ENCODE measurements around the gene KIRREL3. TPM values are rescaled to one million over a fixed set of nuclear protein-coding genes. Genes with fewer than 3 reads are reported as not detected.

The KIRREL3 gene
- total and polyA plus RNA-seq, 2 of the 8 experiments (the other 6 are each of a cell fraction or from before 2014, with no cell fraction given): 0.29 to 0.32 TPM

GRCh38 chr11:126647735-126648134 lies 352.8 kb downstream of the KIRREL3 start:
- whole genome bisulfite sequencing, 2 experiments (ENCODE audit: extremely low coverage in 1 of 2, insufficient coverage in 1 of 2, insufficient read length in 1 of 2, insufficient replicate concordance in 2 of 2, low coverage in 1 of 2, low lambda C conversion rate in 2 of 2, missing lambda C conversion rate in 1 of 2): 80% methylated on average over 5 of the region's 5 CpGs; no CpG with 5 or more reads in 1 of the 2 experiments
- no peak overlapping the region for H3K4me2 ChIP-seq (ENCODE audit: insufficient read depth in 1 of 2, low read depth in 2 of 2, low read length in 2 of 2)
- no peak overlapping the region for H3K14ac ChIP-seq (ENCODE audit: insufficient read length)
- H2AK5ac ChIP-seq (ENCODE audit: low read depth, low read length): no peak overlapping the region
- POLR2A ChIA-PET (ENCODE audit: partially characterized antibody): no interaction called here
- no peaks in the 10 kb centered on the region for H3K23me2 ChIP-seq (ENCODE audit: low read depth, low read length)
- peaks cover 0 to 7% (median under 1%) of the 10 kb centered on the region in 4 experiments; a peak in 1 of 7 replicates for H3K4me1 ChIP-seq (replicated peaks in 1 of 4; ENCODE audit: control insufficient read depth in 3 of 4, insufficient read depth in 4 of 4, low read length in 3 of 4)
- no peak overlapping the region for H3K23ac ChIP-seq (ENCODE audit: insufficient read length)
- no peaks in the 10 kb centered on the region for H3K27me3 ChIP-seq (replicated peaks in 1 of 4; ENCODE audit: control insufficient read depth in 3 of 4, extremely low read depth in 1 of 4, insufficient read depth in 3 of 4, low read length in 3 of 4)
- no peaks in the 10 kb centered on the region for H3K79me1 ChIP-seq (ENCODE audit: low read depth, low read length)
- no peaks in the 10 kb centered on the region for H3K36me3 ChIP-seq (ENCODE audit: control insufficient read depth in 2 of 4, insufficient read depth in 4 of 4, low read length in 3 of 4)
- H2AFZ ChIP-seq (ENCODE audit: low read length): no peak overlapping the region
- no peak overlapping the region for H2BK12ac ChIP-seq (ENCODE audit: low read depth, low read length)
- no peak overlapping the region for H4K8ac ChIP-seq (ENCODE audit: extremely low read depth, insufficient read depth, low read length)
- no peaks in the 10 kb centered on the region for H3K9me3 ChIP-seq (ENCODE audit: insufficient read depth in 2 of 2, low read depth in 1 of 2, low read length in 1 of 2)
- H3K4ac ChIP-seq (replicated peaks; ENCODE audit: insufficient read length, low read depth, low read length): no peak overlapping the region
- no peak overlapping the region for H2BK15ac ChIP-seq (ENCODE audit: low read length)
- H2BK120ac ChIP-seq (replicated peaks; ENCODE audit: low read depth, low read length): no peak overlapping the region
- CTCF ChIA-PET (ENCODE audit: partially characterized antibody): no interaction called here
- H3K4me3 ChIP-seq (ENCODE audit: extremely low read depth in 1 of 4, insufficient read depth in 2 of 4, low read depth in 3 of 4, low read length in 4 of 4): no peak overlapping the region
- no peak overlapping the region for H3K9ac ChIP-seq (replicated peaks in 1 of 4; ENCODE audit: extremely low read depth in 1 of 4, low read depth in 3 of 4, low read length in 3 of 4)
- H3K79me2 ChIP-seq (ENCODE audit: control insufficient read depth in 1 of 2, insufficient read depth in 2 of 2, low read length in 2 of 2): no peaks in the 10 kb centered on the region
- H3K56ac ChIP-seq (replicated peaks; ENCODE audit: insufficient read length, low read depth, low read length): no peak overlapping the region
- no peak overlapping the region for H2BK5ac ChIP-seq (ENCODE audit: low read depth, low read length)
- H2BK20ac ChIP-seq (ENCODE audit: low read length): no peak overlapping the region
- no peaks in the 10 kb centered on the region for H4K20me1 ChIP-seq (replicated peaks in 1 of 2; ENCODE audit: control insufficient read depth in 1 of 2, insufficient read depth in 2 of 2, low read length in 2 of 2)
- H3K27ac ChIP-seq (ENCODE audit: low read depth, low read length): no peak overlapping the region
- DNase-seq (ENCODE audit: low read depth in 1 of 2, low spot score in 2 of 2) (no peak), FAIRE-seq (no peak)
- no peak overlapping the region for H4K5ac ChIP-seq (ENCODE audit: insufficient read length, low read depth, low read length)
- no peak overlapping the region for H3K18ac ChIP-seq (ENCODE audit: extremely low read depth, low read length)
- H4K91ac ChIP-seq (replicated peaks; ENCODE audit: insufficient read length, low read length): no peak overlapping the region
- TF ChIP-seq NRF1 (IDR thresholded peaks at IDR 0.05; ENCODE audit: low read depth, low read length) (no peak), FOSL1 (IDR thresholded peaks at IDR 0.05; ENCODE audit: insufficient read depth, low read depth, low read length) (no peak), KDM1A (IDR thresholded peaks at IDR 0.05; ENCODE audit: borderline replicate concordance, low read length) (no peak), SAP30 (IDR thresholded peaks at IDR 0.05; ENCODE audit: insufficient read depth, insufficient replicate concordance, low read length) (no peak), CEBPB (IDR thresholded peaks at IDR 0.05; ENCODE audit: low read depth, low read length) (no peak), KDM5A (IDR thresholded peaks at IDR 0.05; ENCODE audit: low read length) (no peak), RAD21 (IDR thresholded peaks at IDR 0.05 in 1 of 2, conservative IDR thresholded peaks at IDR 0.05 in 1 of 2; ENCODE audit: low read depth in 2 of 2, low read length in 2 of 2) (no peak), ASH2L (IDR thresholded peaks at IDR 0.05; ENCODE audit: low read length) (no peak), TAF1 (IDR thresholded peaks at IDR 0.05; ENCODE audit: low read depth, low read length) (no peak), TCF12 (IDR thresholded peaks at IDR 0.05; ENCODE audit: low read depth, low read length) (no peak), BCL11A (IDR thresholded peaks at IDR 0.05; ENCODE audit: low read depth in 2 of 2, low read length in 2 of 2) (no peak), POU5F1 (IDR thresholded peaks at IDR 0.05; ENCODE audit: low read depth, low read length) (no peak), SUZ12 (IDR thresholded peaks at IDR 0.05; ENCODE audit: low read length) (no peak), JUND (IDR thresholded peaks at IDR 0.05; ENCODE audit: low read length) (no peak), RBBP5 (IDR thresholded peaks at IDR 0.05; ENCODE audit: borderline replicate concordance, low read depth, low read length) (no peak), SP2 (IDR thresholded peaks at IDR 0.05; ENCODE audit: low read length) (no peak)

All from H1 (cell line).